Measurements from ENCODE around the gene RHOXF2B.

DNA sequence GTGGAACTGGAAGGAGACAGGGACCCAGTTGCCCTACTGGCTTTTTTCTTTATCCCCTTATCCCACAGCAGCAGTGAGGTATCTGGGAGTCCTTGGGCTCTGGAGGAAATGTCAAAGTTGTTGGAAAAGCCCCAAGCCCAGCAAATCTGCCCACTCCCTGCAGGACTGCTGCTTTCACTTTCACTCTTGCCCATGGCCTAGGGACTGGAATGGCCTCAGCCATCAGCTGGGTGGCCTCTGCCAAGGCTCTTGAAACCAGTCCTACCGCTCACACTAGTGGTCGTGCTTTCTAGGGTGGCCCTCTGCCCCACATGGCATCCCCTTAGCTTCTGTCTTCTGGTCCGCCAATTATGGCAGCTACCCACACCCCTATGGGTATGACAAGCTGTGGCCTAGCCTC is 48.0 kb upstream of the RHOXF2B start:
- TF ChIP-seq POLR2AphosphoS5 (IDR thresholded peaks at IDR 0.05; ENCODE audit: low read depth) (no peak), EZH2 (IDR thresholded peaks at IDR 0.05; ENCODE audit: low read depth, unreplicated experiment) (no peak), CREB1 (CRISPR knock-in tag; IDR thresholded peaks at IDR 0.05; ENCODE audit: low read depth) (no peak), ETS1 (IDR thresholded peaks at IDR 0.05) (no peak), ZNF331 (CRISPR knock-in tag; IDR thresholded peaks at IDR 0.05; ENCODE audit: low read depth) (no peak), EZH2phosphoT487 (IDR thresholded peaks at IDR 0.05; ENCODE audit: unreplicated experiment) (no peak)
- TF ChIP-seq, protein P1, sequence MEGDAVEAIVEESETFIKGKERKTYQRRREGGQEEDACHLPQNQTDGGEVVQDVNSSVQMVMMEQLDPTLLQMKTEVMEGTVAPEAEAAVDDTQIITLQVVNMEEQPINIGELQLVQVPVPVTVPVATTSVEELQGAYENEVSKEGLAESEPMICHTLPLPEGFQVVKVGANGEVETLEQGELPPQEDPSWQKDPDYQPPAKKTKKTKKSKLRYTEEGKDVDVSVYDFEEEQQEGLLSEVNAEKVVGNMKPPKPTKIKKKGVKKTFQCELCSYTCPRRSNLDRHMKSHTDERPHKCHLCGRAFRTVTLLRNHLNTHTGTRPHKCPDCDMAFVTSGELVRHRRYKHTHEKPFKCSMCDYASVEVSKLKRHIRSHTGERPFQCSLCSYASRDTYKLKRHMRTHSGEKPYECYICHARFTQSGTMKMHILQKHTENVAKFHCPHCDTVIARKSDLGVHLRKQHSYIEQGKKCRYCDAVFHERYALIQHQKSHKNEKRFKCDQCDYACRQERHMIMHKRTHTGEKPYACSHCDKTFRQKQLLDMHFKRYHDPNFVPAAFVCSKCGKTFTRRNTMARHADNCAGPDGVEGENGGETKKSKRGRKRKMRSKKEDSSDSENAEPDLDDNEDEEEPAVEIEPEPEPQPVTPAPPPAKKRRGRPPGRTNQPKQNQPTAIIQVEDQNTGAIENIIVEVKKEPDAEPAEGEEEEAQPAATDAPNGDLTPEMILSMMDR (conservative IDR thresholded peaks at IDR 0.05; ENCODE audit: low read depth in 2 of 2), result no peak
- TF ChIP-seq, protein P2, sequence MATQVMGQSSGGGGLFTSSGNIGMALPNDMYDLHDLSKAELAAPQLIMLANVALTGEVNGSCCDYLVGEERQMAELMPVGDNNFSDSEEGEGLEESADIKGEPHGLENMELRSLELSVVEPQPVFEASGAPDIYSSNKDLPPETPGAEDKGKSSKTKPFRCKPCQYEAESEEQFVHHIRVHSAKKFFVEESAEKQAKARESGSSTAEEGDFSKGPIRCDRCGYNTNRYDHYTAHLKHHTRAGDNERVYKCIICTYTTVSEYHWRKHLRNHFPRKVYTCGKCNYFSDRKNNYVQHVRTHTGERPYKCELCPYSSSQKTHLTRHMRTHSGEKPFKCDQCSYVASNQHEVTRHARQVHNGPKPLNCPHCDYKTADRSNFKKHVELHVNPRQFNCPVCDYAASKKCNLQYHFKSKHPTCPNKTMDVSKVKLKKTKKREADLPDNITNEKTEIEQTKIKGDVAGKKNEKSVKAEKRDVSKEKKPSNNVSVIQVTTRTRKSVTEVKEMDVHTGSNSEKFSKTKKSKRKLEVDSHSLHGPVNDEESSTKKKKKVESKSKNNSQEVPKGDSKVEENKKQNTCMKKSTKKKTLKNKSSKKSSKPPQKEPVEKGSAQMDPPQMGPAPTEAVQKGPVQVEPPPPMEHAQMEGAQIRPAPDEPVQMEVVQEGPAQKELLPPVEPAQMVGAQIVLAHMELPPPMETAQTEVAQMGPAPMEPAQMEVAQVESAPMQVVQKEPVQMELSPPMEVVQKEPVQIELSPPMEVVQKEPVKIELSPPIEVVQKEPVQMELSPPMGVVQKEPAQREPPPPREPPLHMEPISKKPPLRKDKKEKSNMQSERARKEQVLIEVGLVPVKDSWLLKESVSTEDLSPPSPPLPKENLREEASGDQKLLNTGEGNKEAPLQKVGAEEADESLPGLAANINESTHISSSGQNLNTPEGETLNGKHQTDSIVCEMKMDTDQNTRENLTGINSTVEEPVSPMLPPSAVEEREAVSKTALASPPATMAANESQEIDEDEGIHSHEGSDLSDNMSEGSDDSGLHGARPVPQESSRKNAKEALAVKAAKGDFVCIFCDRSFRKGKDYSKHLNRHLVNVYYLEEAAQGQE (IDR thresholded peaks at IDR 0.05; ENCODE audit: unreplicated experiment), result no peak

All from GM23338 (cell line).